SH-SY5Y (cell line): Measurements from ENCODE around the gene CAMK2A.

ENCODE experiments used
- GATA2 ChIP-seq: IDR thresholded peaks from 2 replicates; pipeline ENCODE4 v1.6.1; 2011; ENCODE audit warnings: mild to moderate bottlenecking, low read depth, low read length
- GATA3 ChIP-seq: IDR thresholded peaks from 2 replicates; pipeline ENCODE4 v1.6.1; 2011; ENCODE audit warnings: low read depth, mild to moderate bottlenecking, low read length, moderate library complexity

Gene CAMK2A

DNA sequence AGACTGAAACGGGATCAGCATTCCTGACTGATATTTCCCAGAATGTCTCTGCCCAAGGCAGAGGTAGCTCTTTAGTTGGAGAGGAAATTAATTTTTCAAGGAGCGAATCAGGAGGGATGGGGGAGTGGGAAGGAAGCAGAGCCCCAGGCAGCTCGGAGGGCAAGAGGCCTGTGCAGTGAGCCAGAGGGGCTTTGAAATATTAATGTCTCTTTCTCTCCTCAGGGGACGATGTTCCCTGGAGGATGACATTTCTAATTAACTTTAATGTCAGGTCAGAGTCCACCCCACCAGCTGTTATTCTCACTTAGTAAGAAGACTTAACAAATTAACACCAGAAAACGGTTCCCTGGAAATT, 54.1 kb downstream of the CAMK2A start:
- TF ChIP-seq GATA2, result no peak
- no peak for TF ChIP-seq GATA3

DNA sequence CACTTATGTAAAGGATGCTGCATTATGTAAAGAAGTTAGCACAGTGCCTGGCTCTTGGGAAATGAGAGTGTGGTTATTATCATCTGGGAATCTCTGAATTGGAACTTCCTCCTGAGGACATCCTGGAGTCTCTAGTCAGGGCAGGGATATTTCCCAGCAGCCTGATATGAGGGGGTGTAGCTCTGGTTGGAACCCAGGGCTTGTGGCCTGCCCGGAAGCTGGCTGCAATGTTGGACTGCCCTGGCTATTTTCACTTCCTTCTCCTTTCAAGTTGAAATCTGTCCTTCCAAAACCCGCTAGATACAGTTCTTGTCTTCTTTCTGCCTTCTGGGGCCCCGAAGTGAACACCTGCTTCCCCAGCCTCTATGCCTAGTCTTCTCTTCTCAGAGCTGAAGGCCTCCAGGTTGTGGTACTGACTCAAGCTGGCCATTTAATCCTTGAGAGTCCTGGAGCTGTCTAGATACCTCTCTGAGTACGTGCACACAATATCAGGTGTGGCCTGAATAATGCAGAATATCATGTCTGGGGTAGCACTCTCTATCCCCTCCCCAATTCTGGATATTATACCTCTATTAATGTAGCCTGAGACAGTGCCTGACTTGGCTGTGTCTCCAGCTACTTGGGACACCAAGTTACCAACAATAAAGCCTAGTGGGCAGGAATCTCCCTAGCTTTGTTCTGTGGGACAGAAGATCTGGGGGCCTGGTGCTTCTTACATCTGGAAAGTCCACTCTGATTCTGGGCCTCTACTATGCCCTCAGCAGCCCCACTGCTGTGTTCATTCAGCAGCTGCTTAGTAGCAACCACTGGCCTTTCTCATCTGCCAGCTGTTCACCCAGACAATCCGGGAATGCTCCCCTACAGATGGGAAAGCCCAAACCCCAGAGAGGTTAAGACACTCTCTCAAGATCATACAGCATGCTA, 54.7 kb downstream of the CAMK2A start:
- no peak for TF ChIP-seq GATA3
- no peak for TF ChIP-seq GATA2

DNA sequence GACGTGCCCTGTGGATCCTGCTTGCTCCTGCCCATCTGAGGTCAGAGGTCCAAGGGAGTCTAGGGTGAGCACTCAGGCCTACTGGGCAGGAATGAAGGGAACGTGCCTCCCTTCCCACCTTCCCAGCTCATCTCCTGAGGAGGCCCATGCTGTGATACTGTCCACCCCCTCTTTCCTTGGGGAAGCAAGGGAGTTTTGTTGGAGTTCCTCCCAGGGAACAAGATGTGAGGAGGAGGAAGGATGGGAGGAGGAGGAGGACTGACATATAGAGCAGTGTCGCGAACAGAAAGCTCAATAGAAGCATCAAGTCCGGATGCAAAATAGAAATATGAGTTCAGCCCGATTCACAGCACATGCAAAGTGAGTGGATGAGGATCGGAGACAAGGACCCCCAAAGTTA, 58.7 kb downstream of the CAMK2A start:
- no peak for TF ChIP-seq GATA3
- no peak for TF ChIP-seq GATA2

DNA sequence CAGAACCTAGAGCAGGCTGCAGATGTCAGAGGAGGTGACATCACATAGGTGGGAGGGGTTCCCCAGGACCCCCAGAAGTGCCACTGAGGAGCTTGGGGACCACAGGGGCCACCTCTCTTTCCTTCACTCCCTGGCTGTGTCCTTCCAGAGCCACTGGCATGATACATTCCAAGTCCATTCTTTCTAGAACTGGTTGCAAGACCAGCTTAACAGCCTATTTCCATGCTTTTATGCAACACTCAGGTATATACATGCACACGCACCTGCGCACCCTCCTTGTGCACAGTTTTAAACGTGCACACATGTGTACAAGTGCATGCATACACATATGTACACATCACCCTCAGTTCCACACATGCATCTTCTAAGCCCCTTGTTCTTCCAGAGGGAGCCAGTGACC, 60.0 kb downstream of the CAMK2A start:
- TF ChIP-seq GATA2 (no peak), GATA3 (no peak)

DNA sequence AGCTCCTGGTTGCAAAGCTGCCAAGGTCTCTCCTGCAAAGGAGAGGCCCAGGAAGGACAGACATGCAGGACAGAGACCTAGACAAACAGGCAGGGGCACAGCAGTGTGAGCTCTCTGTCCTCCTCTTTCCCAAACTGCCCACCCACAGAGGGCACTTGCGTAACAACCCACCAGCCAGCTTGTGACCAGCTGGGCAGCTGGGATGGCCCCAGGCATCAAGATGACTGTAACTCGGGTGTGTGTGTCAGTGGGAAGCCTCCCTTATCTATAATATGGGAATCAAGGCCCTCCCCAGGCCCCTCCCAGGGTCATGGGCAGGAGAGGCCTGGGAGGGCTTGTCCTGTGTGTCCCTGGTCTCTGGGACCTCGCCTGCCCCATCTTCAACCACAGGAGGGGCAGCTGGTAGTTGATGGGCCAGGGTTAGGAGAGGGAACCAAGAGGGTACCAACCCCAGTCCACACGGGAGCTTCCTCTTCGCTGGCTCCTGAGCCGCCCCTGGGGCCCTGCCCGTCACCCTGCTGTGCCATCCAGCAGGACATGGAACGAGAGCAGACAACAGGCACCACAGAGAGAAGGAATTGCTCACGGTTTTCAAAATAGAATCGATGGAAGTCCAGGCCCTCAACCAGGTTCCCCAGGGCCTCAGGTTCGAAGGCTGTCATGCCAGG, 61.8 kb downstream of the CAMK2A start:
- TF ChIP-seq GATA3, result no peak
- no peak for TF ChIP-seq GATA2

DNA sequence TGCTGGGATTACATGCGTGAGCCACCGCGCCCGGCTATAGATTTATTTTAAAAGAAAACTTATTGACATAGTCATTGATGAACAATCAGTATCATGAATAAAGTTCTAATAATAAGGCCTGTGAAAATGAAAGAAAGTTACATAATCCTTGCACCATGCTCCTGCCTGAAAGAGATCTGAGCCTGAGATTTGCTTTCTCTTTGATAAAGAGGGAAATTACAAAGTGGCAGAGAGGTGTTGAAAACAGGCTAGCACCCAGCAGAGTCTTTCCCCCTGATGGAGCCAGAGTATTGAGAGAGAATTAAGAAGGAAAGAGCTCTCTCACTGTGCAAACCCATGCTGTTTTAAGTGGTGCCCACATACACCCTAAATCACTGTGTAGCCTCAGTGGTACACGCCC, 62.5 kb downstream of the CAMK2A start:
- no peak for TF ChIP-seq GATA2
- no peak for TF ChIP-seq GATA3

DNA sequence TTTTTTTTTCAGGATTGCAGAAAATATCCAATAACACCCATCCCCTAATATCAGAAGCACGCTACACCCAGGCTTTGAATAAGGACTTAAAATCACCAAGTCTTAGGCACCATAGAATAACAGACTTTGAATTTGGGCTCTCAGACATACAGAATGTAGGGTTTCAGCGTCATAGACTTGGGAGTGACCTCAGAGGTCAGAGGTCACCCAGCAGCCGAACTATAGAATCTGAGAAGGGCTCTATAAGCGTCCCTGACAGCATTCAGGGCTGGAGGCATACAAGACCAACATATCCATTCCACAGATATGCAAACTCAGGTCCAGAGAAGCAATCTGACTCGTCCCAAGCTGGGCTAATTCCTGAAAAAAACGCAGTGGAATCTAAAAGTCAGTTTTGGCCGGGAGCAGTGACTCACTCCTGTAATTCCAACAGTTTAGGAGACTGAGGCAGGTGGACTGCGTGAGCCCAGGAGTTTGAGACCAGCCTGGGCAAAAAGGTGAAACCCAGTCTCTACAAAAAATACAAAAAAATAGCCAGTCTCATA, 65.0 kb downstream of the CAMK2A start:
- TF ChIP-seq GATA3, result no peak
- no peak for TF ChIP-seq GATA2

DNA sequence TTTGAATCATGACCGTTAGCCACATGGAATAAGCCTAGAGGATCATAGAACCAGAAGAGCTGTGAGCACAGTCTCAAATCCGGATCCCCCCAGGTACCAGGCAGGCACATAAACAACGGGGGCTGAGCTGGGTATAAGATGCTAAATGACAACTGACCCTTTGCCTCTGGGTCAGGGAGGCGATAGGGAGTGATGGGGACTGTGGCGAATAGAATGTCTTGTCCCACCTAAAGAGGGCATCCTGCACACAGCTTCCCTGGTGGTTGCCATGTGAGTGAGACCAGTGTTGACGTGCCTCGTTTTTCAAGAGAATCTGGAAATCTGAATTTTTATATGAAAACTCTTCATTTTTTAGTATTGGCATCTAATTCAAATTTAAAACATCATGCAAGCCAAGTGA, 66.1 kb downstream of the CAMK2A start:
- TF ChIP-seq GATA3 (no peak), GATA2 (no peak)

DNA sequence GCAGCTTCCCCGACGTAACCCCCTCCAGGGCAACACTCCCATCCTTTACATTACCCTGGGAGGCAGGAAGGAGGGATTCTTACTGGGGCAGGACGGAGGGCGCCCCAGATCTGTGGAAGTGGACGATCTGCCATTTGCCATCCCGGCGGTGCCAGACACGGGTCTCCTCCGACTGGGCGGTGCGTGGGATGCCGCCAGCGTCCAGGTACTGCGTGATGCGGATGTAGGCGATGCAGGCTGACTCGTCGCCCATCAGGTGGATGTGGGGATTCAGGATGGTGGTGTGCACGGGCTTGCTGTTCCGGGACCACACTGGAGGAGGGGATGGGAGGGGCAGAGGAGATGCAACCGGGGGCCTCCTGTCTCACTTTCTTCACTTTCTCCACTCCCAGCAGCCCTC, 66.7 kb downstream of the CAMK2A start:
- no peak for TF ChIP-seq GATA3
- TF ChIP-seq GATA2, result no peak

DNA sequence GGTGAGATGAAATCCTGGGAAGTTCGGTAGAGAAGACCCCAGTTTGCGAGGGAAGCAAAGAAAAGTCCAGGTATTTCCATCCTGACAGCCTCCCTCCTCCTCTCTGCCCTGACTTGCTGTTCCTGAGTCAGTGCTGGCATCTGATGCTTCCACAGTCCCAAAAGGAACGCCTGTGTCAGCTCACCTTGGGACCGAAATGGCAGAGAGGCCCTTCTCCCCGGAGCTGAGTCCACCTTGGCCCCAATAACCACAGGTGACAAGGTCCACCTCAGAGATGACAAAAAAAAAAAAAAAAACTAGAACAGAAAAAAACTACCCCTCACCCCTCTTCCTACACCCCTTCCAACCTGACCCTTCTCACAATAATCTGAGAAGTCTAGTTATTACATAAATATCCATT, 68.1 kb downstream of the CAMK2A start:
- TF ChIP-seq GATA2, result no peak

DNA sequence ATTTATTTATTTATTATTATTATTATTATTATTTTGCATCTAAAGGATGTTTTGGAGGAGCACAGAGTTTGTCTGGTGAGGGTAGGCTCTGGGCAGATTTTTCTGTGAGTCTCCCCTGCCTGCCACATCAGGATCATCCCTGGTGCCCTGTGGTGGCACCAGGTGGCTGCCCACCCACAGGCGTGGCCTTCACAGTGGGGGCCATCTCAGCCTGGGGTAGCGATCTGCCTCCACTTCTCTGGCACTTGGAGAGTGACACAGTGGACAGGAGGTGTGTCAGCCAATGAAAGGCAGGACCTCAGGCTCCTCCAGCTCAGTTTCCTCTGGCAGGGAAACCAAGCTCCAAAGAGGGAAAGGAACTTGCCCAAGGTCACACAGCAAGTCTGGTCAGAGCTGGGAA, 69.7 kb downstream of the CAMK2A start:
- TF ChIP-seq GATA3, result no peak

DNA sequence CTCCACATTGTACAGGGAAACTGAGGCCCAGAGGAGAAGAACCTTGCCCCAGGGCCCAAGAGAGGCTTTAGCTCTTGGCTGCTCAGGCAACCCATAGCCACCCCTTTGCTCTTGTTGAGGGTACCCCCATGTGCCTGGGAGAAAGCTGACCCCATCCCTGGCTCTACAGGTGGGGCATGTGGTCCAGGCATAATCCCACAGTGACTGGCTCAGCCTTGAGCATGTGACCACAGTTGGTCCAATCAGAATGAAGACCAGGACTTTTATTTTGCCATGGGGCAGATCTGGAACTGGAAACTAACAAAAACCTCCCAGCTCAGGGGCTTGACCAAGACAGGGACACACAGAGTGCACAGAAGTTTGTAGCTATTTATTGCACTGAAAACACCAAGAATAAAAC, 70.4 kb downstream of the CAMK2A start:
- TF ChIP-seq GATA3, result no peak

DNA sequence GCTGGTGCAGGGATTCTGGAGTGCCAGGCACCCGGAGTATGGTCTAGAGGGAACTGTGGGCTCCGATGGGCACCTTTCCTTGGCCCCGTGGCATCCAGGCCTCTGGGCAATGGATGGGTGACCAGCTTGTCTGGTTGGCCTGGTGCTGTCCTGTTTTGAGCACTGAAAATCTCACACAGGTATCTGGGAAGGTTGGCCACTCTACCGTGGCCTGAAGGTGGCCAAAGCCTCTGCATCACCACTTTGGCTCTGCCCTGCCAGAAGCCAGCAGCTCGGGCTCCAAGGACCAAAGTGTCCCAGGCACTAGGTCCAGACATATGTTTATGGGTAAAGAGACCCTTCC, 70.9 kb downstream of the CAMK2A start:
- TF ChIP-seq GATA2 (no peak), GATA3 (no peak)

DNA sequence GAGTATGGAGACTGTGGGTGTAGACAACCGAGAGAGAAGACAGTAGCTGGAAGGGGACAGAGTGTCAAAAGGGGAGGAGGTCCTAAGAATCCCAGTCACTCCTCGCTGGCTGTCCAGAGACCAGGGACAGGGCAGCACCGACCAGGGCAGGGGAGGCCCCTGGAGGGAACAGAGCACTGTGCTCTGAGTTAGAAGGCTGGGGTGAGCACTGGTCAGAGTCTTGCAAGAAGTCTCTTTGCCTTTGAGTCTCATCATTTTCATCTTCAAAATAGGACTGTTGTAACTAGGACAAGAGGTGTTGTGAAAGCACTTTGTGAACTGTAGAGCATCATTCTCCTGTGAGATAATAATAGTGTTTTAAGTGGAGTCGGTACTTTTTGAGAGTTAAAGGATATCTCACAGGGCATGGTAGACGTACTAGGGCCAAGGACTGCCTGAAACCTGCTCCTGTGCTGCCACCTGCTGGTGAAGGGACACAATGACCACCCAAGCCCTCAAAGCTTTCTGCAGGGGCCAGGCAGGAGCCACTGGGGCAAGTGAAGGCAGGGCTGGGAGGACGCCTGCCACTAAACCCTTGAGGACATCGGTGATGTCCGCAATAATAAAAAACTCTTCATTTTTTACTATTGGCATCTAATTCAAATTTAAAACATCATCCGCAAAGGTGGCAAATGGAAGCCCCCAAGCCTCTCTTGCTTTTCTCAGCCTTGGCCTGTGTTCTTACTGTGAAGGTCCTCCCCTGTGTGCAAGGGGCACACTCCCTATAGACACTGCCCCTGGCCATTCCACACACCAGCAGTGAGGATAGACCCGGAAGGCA, 71.5 kb downstream of the CAMK2A start:
- TF ChIP-seq GATA3, result no peak
- no peak for TF ChIP-seq GATA2
